ENCODE measurements around the gene ACP3. TPM values are rescaled to one million over a fixed set of nuclear protein-coding genes. Genes with fewer than 3 reads are reported as not detected.

The ACP3 gene
- total and polyA plus RNA-seq, 2 of the 4 experiments (the other 2 are of a cell fraction): 0.36 to 0.54 TPM

DNA sequence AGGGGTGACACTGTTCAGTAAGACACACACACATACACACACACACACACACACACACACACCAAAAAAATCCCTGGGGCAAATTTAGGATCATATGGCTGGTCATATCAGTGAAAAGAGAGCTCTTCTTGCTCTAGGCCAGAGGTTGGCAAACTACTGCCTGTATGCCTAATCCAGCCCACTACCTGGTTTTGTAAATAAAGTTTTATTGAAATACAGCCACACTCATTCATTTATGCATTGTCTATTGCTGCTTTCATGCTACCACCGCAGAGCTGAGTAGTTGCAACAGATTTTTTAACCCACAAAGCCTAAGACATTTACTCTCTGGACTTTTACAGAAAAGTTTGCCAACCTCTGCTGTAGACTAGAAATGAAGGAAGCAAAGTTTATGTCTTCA, 30.6 kb downstream of the ACP3 start:
- no peaks in the 10 kb centered on the region for H3K36me3 ChIP-seq (ENCODE audit: control insufficient read depth, insufficient read depth, low read length)
- H3K27me3 ChIP-seq (ENCODE audit: control insufficient read depth, insufficient read depth, low read length): peaks cover 2% of the 10 kb centered on the region; the same call in 1 of the 2 replicates
- H2BK5ac ChIP-seq (ENCODE audit: low read depth, low read length, poor library complexity, severe bottlenecking): no peak overlapping the region
- H2AK5ac ChIP-seq (ENCODE audit: low read depth, low read length): no peak overlapping the region
- no peak overlapping the region for H2AK9ac ChIP-seq (replicated peaks; ENCODE audit: low read depth, low read length, poor library complexity)
- dilution Hi-C loops (cut with HindIII; ENCODE audit: low sequenced_read_pairs, unreplicated experiment): no loop called here
- H3K4me3 ChIP-seq (ENCODE audit: insufficient read depth, low read depth, low read length): no peak overlapping the region
- no TSS peak for BruUV-seq (replicated peaks)
- H2AFZ ChIP-seq (replicated peaks; ENCODE audit: low read length, poor library complexity): no peak overlapping the region
- H3K4ac ChIP-seq (ENCODE audit: low read depth, low read length): no peak overlapping the region
- in situ Hi-C loops (cut with MboI; ENCODE audit: low sequenced_read_pairs): loop anchor here (5.0 kb wide), 1 partner anchor 91 kb away; no protein-coding TSS in a partner anchor
- H3K56ac ChIP-seq (ENCODE audit: extremely low read depth, insufficient read depth, low read length): no peak overlapping the region
- H3K9me3 ChIP-seq (ENCODE audit: control insufficient read depth, insufficient read depth, low read length): no peaks in the 10 kb centered on the region
- no peak overlapping the region for H2BK20ac ChIP-seq (ENCODE audit: low read depth, low read length)
- no peak overlapping the region for H4K5ac ChIP-seq (ENCODE audit: low read depth, low read length)
- POLR2A ChIA-PET (ENCODE audit: unreplicated experiment): no interaction called here
- DNase-seq (no peak), ATAC-seq (ENCODE audit: low read depth) (no peak)
- no peak overlapping the region for H3K9ac ChIP-seq (ENCODE audit: low read depth, low read length)
- no peaks in the 10 kb centered on the region for H3K9me1 ChIP-seq (ENCODE audit: insufficient read depth, low read length)
- WGBS, 2 experiments (ENCODE audit: extremely low coverage in 2 of 2, insufficient read length in 1 of 2): no CpG with 5 or more reads among the region's 1 CpG
- no peak overlapping the region for H3K18ac ChIP-seq (ENCODE audit: low read depth, low read length)
- no peak overlapping the region for H3K23ac ChIP-seq (ENCODE audit: low read depth, low read length)
- H3K4me2 ChIP-seq (ENCODE audit: low read depth, low read length): no peak overlapping the region
- H4K91ac ChIP-seq (ENCODE audit: insufficient read depth, low read depth, low read length): no peak overlapping the region
- H4K20me1 ChIP-seq (ENCODE audit: insufficient read depth, low read length): no peaks in the 10 kb centered on the region
- no peaks in the 10 kb centered on the region for H3K79me1 ChIP-seq (ENCODE audit: low read depth in 1 of 2, low read length in 2 of 2)
- CTCF ChIA-PET: interaction anchor here (0.6 kb wide), 1 partner anchor 22 kb away, joined by 3 read pairs; no protein-coding TSS in a partner anchor
- H3K14ac ChIP-seq (replicated peaks; ENCODE audit: low read depth, low read length): no peak overlapping the region
- intact Hi-C loops (cut with micrococcal nuclease): no loop called here
- no peak for TF ChIP-seq CHD1 (IDR thresholded peaks at IDR 0.05; ENCODE audit: low read depth, low read length)
- no peak for TF ChIP-seq BHLHE40 (IDR thresholded peaks at IDR 0.05; ENCODE audit: low read depth, low read length)
- TF ChIP-seq CEBPB (IDR thresholded peaks at IDR 0.05; ENCODE audit: low read depth, low read length): no peak
- TF ChIP-seq POLR2A (IDR thresholded peaks at IDR 0.05; ENCODE audit: low read depth, low read length): no peak
- no peak for TF ChIP-seq USF2 (IDR thresholded peaks at IDR 0.05; ENCODE audit: low read depth, low read length)
- TF ChIP-seq, protein P1, sequence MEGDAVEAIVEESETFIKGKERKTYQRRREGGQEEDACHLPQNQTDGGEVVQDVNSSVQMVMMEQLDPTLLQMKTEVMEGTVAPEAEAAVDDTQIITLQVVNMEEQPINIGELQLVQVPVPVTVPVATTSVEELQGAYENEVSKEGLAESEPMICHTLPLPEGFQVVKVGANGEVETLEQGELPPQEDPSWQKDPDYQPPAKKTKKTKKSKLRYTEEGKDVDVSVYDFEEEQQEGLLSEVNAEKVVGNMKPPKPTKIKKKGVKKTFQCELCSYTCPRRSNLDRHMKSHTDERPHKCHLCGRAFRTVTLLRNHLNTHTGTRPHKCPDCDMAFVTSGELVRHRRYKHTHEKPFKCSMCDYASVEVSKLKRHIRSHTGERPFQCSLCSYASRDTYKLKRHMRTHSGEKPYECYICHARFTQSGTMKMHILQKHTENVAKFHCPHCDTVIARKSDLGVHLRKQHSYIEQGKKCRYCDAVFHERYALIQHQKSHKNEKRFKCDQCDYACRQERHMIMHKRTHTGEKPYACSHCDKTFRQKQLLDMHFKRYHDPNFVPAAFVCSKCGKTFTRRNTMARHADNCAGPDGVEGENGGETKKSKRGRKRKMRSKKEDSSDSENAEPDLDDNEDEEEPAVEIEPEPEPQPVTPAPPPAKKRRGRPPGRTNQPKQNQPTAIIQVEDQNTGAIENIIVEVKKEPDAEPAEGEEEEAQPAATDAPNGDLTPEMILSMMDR (conservative IDR thresholded peaks at IDR 0.05; ENCODE audit: low read depth, low read length): no peak
- TF ChIP-seq RAD21 (IDR thresholded peaks at IDR 0.05; ENCODE audit: low read length): no peak
- TF ChIP-seq FOS (IDR thresholded peaks at IDR 0.05; ENCODE audit: low read depth, low read length): no peak
- TF ChIP-seq RFX5 (IDR thresholded peaks at IDR 0.05; ENCODE audit: low read depth, low read length): no peak
- no peak for TF ChIP-seq MAZ (IDR thresholded peaks at IDR 0.05; ENCODE audit: borderline replicate concordance, low read depth, low read length)
- TF ChIP-seq RCOR1 (IDR thresholded peaks at IDR 0.05; ENCODE audit: insufficient replicate concordance, low read length): no peak
- TF ChIP-seq MAFK (IDR thresholded peaks at IDR 0.05; ENCODE audit: low read depth, low read length): no peak
- no peaks in the 10 kb centered on the region for H3K4me1 ChIP-seq (ENCODE audit: control insufficient read depth, insufficient read depth, low read length)
- no peak overlapping the region for H2BK120ac ChIP-seq (ENCODE audit: low read depth, low read length)
- H2BK15ac ChIP-seq (ENCODE audit: low read depth, low read length): no peak overlapping the region
- no peak overlapping the region for H3K27ac ChIP-seq (ENCODE audit: insufficient read depth, low read length)
- no peak overlapping the region for H4K8ac ChIP-seq (ENCODE audit: low read depth in 2 of 2, low read length in 2 of 2)
